Measurements from ENCODE around the gene DPP6. TPM values are rescaled to one million over a fixed set of nuclear protein-coding genes. Genes with fewer than 3 reads are reported as not detected.

DPP6 gene
- total RNA-seq, 1 experiment from 2014 or later, result not detected

DNA sequence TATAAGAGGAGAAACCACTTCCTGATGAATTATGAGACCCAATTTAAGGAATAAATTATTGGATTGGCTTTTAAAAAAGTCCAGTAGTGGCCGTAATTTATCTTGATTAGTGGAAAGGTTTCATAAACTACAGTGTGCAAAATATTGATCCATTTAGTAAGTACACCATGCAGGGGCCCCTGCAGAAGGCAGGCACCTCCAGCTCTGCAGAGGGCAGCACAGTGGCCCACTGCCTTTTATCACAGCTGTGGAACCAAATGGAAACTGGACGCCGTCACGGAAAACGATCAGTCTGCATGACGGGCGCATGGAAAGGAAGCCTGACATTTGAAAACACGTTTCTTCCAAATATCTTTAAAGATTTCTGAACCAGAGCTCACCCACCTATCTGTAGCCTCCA is 204.0 kb downstream of the DPP6 start (continued):
- TF ChIP-seq AR (CRISPR knock-in tag; IDR thresholded peaks at IDR 0.05) (no peak), TP53 (CRISPR knock-in tag; IDR thresholded peaks at IDR 0.05) (no peak), USF2 (CRISPR knock-in tag; IDR thresholded peaks at IDR 0.05) (no peak)
- TF ChIP-seq, protein P1, sequence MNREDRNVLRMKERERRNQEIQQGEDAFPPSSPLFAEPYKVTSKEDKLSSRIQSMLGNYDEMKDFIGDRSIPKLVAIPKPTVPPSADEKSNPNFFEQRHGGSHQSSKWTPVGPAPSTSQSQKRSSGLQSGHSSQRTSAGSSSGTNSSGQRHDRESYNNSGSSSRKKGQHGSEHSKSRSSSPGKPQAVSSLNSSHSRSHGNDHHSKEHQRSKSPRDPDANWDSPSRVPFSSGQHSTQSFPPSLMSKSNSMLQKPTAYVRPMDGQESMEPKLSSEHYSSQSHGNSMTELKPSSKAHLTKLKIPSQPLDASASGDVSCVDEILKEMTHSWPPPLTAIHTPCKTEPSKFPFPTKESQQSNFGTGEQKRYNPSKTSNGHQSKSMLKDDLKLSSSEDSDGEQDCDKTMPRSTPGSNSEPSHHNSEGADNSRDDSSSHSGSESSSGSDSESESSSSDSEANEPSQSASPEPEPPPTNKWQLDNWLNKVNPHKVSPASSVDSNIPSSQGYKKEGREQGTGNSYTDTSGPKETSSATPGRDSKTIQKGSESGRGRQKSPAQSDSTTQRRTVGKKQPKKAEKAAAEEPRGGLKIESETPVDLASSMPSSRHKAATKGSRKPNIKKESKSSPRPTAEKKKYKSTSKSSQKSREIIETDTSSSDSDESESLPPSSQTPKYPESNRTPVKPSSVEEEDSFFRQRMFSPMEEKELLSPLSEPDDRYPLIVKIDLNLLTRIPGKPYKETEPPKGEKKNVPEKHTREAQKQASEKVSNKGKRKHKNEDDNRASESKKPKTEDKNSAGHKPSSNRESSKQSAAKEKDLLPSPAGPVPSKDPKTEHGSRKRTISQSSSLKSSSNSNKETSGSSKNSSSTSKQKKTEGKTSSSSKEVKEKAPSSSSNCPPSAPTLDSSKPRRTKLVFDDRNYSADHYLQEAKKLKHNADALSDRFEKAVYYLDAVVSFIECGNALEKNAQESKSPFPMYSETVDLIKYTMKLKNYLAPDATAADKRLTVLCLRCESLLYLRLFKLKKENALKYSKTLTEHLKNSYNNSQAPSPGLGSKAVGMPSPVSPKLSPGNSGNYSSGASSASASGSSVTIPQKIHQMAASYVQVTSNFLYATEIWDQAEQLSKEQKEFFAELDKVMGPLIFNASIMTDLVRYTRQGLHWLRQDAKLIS (CRISPR knock-in tag; IDR thresholded peaks at IDR 0.05; ENCODE audit: borderline replicate concordance), result no peak

DNA sequence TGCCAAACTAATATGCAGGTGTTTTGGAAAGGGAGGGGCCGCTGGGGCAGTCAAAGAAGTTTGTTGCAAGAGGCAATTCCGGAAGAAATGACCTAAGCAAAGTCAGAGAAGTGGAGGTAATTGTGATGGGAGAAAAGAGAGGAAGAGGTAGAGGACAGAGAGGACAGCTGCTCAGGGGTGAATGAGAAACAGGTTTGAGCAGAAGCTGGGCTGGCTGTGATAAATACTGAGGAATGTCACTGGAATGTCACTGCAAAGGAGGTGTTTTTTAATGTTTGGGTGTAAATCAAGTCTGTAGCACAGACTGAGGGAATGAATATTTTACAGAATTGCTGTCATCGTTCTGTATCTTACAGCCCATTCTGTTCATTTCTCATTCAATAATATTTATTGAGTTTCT is 207.2 kb downstream of the DPP6 start:
- H3K4me3 Mint-ChIP-seq, result no peak overlapping the region

DNA sequence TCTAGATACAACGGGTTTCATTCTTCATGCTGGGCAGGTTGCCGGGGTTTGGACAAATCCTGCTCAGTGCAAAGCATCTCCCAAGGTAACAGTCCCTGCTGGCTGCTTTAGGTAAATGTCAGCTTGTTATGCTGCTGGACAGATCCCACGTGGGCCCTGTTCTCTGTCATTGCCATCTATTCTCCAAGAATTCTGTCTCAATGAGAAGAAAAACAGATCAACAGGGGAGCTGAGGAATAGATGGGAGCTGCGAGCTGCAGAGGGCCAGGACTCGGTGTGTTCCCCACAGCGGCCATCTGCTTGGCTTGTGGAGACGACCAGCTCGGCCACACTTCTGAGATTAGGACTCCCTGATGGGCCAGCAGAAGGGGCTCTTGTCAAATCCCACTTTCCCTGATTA is 235.2 kb downstream of the DPP6 start:
- Mint-ChIP-seq H3K27ac (no peak overlapping the region), H3K27me3 (ENCODE audit: low read depth) (peaks cover 14% of the 10 kb centered on the region), H3K9me3 (peaks cover 87% of the 10 kb centered on the region), H3K36me3 (peaks cover 84% of the 10 kb centered on the region), H3K4me1 (no peaks in the 10 kb centered on the region), H3K4me3 (no peak overlapping the region)
- POLR2A ChIA-PET, result no interaction called here
- no peak for ATAC-seq
- CTCF ChIA-PET, result no interaction called here
- no peak for DNase-seq (ENCODE audit: low spot score)
- TF ChIP-seq MYBL2 (CRISPR knock-in tag; IDR thresholded peaks at IDR 0.05) (no peak), FOXP1 (CRISPR knock-in tag; IDR thresholded peaks at IDR 0.05; ENCODE audit: borderline replicate concordance) (no peak), RORB (CRISPR knock-in tag; IDR thresholded peaks at IDR 0.05) (no peak), ZNF396 (CRISPR knock-in tag; IDR thresholded peaks at IDR 0.05; ENCODE audit: borderline replicate concordance) (no peak), FOXJ3 (CRISPR knock-in tag; IDR thresholded peaks at IDR 0.05; ENCODE audit: borderline replicate concordance) (no peak)
- TF ChIP-seq, protein P2, sequence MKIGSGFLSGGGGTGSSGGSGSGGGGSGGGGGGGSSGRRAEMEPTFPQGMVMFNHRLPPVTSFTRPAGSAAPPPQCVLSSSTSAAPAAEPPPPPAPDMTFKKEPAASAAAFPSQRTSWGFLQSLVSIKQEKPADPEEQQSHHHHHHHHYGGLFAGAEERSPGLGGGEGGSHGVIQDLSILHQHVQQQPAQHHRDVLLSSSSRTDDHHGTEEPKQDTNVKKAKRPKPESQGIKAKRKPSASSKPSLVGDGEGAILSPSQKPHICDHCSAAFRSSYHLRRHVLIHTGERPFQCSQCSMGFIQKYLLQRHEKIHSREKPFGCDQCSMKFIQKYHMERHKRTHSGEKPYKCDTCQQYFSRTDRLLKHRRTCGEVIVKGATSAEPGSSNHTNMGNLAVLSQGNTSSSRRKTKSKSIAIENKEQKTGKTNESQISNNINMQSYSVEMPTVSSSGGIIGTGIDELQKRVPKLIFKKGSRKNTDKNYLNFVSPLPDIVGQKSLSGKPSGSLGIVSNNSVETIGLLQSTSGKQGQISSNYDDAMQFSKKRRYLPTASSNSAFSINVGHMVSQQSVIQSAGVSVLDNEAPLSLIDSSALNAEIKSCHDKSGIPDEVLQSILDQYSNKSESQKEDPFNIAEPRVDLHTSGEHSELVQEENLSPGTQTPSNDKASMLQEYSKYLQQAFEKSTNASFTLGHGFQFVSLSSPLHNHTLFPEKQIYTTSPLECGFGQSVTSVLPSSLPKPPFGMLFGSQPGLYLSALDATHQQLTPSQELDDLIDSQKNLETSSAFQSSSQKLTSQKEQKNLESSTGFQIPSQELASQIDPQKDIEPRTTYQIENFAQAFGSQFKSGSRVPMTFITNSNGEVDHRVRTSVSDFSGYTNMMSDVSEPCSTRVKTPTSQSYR (CRISPR knock-in tag; IDR thresholded peaks at IDR 0.05), result no peak
- TF ChIP-seq, protein P3, sequence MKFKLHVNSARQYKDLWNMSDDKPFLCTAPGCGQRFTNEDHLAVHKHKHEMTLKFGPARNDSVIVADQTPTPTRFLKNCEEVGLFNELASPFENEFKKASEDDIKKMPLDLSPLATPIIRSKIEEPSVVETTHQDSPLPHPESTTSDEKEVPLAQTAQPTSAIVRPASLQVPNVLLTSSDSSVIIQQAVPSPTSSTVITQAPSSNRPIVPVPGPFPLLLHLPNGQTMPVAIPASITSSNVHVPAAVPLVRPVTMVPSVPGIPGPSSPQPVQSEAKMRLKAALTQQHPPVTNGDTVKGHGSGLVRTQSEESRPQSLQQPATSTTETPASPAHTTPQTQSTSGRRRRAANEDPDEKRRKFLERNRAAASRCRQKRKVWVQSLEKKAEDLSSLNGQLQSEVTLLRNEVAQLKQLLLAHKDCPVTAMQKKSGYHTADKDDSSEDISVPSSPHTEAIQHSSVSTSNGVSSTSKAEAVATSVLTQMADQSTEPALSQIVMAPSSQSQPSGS (CRISPR knock-in tag; IDR thresholded peaks at IDR 0.05; ENCODE audit: borderline replicate concordance, low read depth), result no peak
- TF ChIP-seq, protein P4, sequence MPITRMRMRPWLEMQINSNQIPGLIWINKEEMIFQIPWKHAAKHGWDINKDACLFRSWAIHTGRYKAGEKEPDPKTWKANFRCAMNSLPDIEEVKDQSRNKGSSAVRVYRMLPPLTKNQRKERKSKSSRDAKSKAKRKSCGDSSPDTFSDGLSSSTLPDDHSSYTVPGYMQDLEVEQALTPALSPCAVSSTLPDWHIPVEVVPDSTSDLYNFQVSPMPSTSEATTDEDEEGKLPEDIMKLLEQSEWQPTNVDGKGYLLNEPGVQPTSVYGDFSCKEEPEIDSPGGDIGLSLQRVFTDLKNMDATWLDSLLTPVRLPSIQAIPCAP (CRISPR knock-in tag; IDR thresholded peaks at IDR 0.05), result no peak

More for the DNA sequence above, 207.2 kb downstream of the DPP6 start:
- ChIA-PET CTCF (no interaction called here), POLR2A (no interaction called here)
- no peak for DNase-seq (ENCODE audit: low spot score)
- Mint-ChIP-seq H3K4me1 (no peaks in the 10 kb centered on the region), H3K27ac (no peak overlapping the region), H3K36me3 (peaks cover 71% of the 10 kb centered on the region), H3K9me3 (peaks cover 76% of the 10 kb centered on the region), H3K27me3 (ENCODE audit: low read depth) (peaks cover 12% of the 10 kb centered on the region)
- TF ChIP-seq E2F5 (CRISPR knock-in tag; IDR thresholded peaks at IDR 0.05) (no peak), SP1 (CRISPR knock-in tag; conservative IDR thresholded peaks at IDR 0.05) (no peak), ZNF263 (CRISPR knock-in tag; IDR thresholded peaks at IDR 0.05; ENCODE audit: low read depth) (no peak), ZBTB21 (CRISPR knock-in tag; IDR thresholded peaks at IDR 0.05; ENCODE audit: borderline replicate concordance) (no peak), ZNF416 (CRISPR knock-in tag; IDR thresholded peaks at IDR 0.05) (no peak), JAZF1 (CRISPR knock-in tag; IDR thresholded peaks at IDR 0.05) (no peak)
- ATAC-seq, result no peak
